Mucosa of descending colon (tissue), 3 donors: ENCODE measurements around the gene RNF113A. TPM values are rescaled to one million over a fixed set of nuclear protein-coding genes. Genes with fewer than 3 reads are reported as not detected.
"Not testable (repeated sequence)": the region's sequence is repeated elsewhere in the genome, so short reads cannot be mapped to it uniquely, and the experiment has no call there.

Experiments
- ATAC-seq: fragments of 200-7000 bp; cut with Tn5 transposase; one replicate; pipeline ENCODE4 v1.9.1; 2020; ENCODE audit warnings: mild to moderate bottlenecking, moderate library complexity
- DNase-seq, 3 donors: peaks; one replicate each; pipeline ENCODE4 v3.0.0-alpha.2; 2020
- H3K36me3 ChIP-seq: fragments of 200-600 bp; one replicate; pipeline ENCODE4 v1.8.0; 2021; ENCODE audit warnings: low read depth, mild to moderate bottlenecking
- H3K4me1 ChIP-seq: fragments of 200-600 bp; one replicate; pipeline ENCODE4 v1.8.0; 2021; ENCODE audit warnings: low read depth, mild to moderate bottlenecking
- H3K4me3 ChIP-seq: fragments of 200-600 bp; one replicate; pipeline ENCODE4 v1.8.0; 2021; ENCODE audit warnings: mild to moderate bottlenecking
- H3K9me3 ChIP-seq: fragments of 200-600 bp; one replicate; pipeline ENCODE4 v1.8.0; 2021; ENCODE audit warnings: mild to moderate bottlenecking
- CTCF ChIP-seq: fragments of 200-600 bp; IDR thresholded peaks from one replicate; pipeline ENCODE4 v1.8.0; 2022; ENCODE audit warnings: antibody characterized with exemption, mild to moderate bottlenecking
- intact Hi-C, 2 donors: fragments of 100-400 bp; cut with DNase I in 1 of 2; cut with micrococcal nuclease in 1 of 2; formaldehyde crosslinking; loops; one replicate each; pipeline versions ENCODE4 v1.11.0 to v1.11.1; 2022; cut with DNase I, micrococcal nuclease
- total RNA-seq, 3 donors: library from RNA; stranded (reverse); fragmentation: NEBNext Ultra II Directional in 2 of 3; extraction: Animal tissue kit (Norgen Biotek cat#: 25700) in 2 of 3; gene quantifications; one replicate each; pipeline versions ENCODE4 v1.2.1 to v1.2.4, GENCODE V29; 2021 to 2023
- donor health status: DM: no; HTN: no; CAD: no; lungs with moderate emphysema.
- donor health status: DM: no; HTN: no; CAD: no.
- donor health status: DM: no; HTN: yes; CAD: no.

The RNF113A gene
- total RNA-seq, 3 donors from 2014 or later, result 12.2 to 13.5 (median 12.6) TPM

- H3K36me3 ChIP-seq, result no peaks in the 10 kb centered on the region
- peak; percentile 92 for ATAC-seq
- no peak overlapping the region for H3K4me3 ChIP-seq
- peak in 2 of 3 donors; percentile 21 to 29 for DNase-seq
- intact Hi-C loops, result no loop called here
- no peak for TF ChIP-seq CTCF
- H3K9me3 ChIP-seq, result no peaks in the 10 kb centered on the region
- no peaks in the 10 kb centered on the region for H3K4me1 ChIP-seq
These were observed 27.6 kb upstream of the RNF113A start for GRCh38 chrX:119899125-119899524.

GRCh38 chrX:119895843-119896326, 24.4 kb upstream of the RNF113A start, which contains the start of gene AKAP14:
Gene AKAP14, plus strand, starts transcription at chrX:119895893. Its CDS starts 7,331 bp downstream, at chrX:119903224.
- intact Hi-C loops, result no loop called here
- Histone ChIP-seq H3K9me3 (no peaks in the 10 kb centered on the region), H3K4me1 (no peaks in the 10 kb centered on the region), H3K36me3 (no peaks in the 10 kb centered on the region), H3K4me3 (no peak within 1 kb of the TSS)
- ATAC-seq (no peak), DNase-seq (no peak)
- no peak for TF ChIP-seq CTCF

- H3K4me3 ChIP-seq, intact Hi-C loops, ATAC-seq, H3K36me3 ChIP-seq, H3K4me1 ChIP-seq, DNase-seq, H3K9me3 ChIP-seq: not testable (repeated sequence)
These were observed 20.6 kb upstream of the RNF113A start for GRCh38 chrX:119891961-119892692.

- H3K4me1 ChIP-seq, ATAC-seq, H3K36me3 ChIP-seq, H3K4me3 ChIP-seq, H3K9me3 ChIP-seq, DNase-seq, intact Hi-C loops: not testable (repeated sequence)
These were observed 19.1 kb upstream of the RNF113A start for GRCh38 chrX:119890626-119891025.

- TF ChIP-seq CTCF, result peak; percentile 44
- DNase-seq (peak; percentile 73 to 80 (median 74)), ATAC-seq (peak; percentile 90)
- no peaks in the 10 kb centered on the region for H3K4me1 ChIP-seq
- no peak overlapping the region for H3K4me3 ChIP-seq
- intact Hi-C loops, result no loop called here
- no peaks in the 10 kb centered on the region for H3K9me3 ChIP-seq
- no peaks in the 10 kb centered on the region for H3K36me3 ChIP-seq
These were observed 16.3 kb upstream of the RNF113A start for GRCh38 chrX:119887721-119888425.

- no peaks in the 10 kb centered on the region for H3K4me1 ChIP-seq
- no peak overlapping the region for H3K4me3 ChIP-seq
- no peaks in the 10 kb centered on the region for H3K9me3 ChIP-seq
- H3K36me3 ChIP-seq, result no peaks in the 10 kb centered on the region
- TF ChIP-seq CTCF, result no peak
- ATAC-seq (peak; percentile 76), DNase-seq (peak in 1 of 3 donors; percentile 49)
- intact Hi-C loops, result no loop called here
These were observed 14.3 kb upstream of the RNF113A start for GRCh38 chrX:119885554-119886428.
